HG03159 (cell line): ENCODE measurements around the gene MYL7.
"Not testable (repeated sequence)": the region's sequence is repeated elsewhere in the genome, so short reads cannot be mapped to it uniquely, and the experiment has no call there.

ENCODE experiments used
- ATAC-seq: cut with Tn5 transposase; IDR thresholded peaks from one replicate; pipeline ENCODE4 v1.9.1; 2021; ENCODE audit warnings: mild to moderate bottlenecking, moderate library complexity; ENCODE audit not compliant: unreplicated experiment

MYL7 gene, protein sequence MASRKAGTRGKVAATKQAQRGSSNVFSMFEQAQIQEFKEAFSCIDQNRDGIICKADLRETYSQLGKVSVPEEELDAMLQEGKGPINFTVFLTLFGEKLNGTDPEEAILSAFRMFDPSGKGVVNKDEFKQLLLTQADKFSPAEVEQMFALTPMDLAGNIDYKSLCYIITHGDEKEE

GRCh38 chr7:44141221-44141850 lies at the start of gene MYL7:
MYL7 (minus strand) TSS chr7:44141332; CDS start chr7:44141305, 27 bp downstream.
- ATAC-seq, result no peak

DNA sequence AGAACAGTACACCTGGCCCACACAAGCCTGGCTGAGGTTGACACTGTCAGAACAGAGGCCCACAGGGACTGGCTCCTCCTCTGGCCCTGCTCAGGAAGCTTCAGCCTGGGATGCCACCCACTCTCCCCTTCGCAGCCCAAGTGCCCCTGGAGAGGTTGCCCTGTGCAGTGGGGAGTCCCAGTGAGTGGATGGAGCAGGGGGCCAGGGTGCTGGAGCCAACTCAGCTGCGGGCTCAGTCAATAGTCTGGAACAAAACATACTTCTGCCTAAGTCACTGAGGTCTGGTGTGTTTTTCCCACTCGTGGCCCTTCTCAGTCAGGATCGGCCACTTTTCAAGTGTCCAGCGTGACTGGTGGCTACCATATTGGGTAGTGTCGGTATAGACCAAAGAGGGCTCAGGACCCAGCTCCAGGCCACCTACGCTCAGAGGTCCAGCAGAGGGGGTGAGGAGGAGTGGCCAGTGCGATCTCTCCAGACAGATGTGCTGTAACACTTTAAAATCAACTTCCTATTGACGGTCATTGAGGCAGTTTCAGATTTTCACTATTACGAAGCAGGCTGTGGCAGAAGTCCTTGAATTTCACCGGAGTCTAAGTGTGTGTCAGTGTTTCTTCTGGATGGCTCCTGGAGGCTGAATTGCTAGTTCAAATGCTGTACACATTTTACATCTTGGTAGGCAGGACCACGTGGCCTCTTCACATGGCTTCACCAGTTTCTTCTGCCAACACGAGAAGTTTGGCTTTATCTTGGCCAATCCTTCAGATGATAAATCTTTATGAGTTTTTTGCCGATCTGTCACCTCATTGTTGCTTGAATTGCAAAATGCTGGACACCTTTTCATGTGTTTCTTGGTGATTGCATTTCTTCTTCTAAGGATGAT lies 49.1 kb upstream of the MYL7 start:
- no peak for ATAC-seq

GRCh38 chr7:44189286-44189992 lies 48.3 kb upstream of the MYL7 start, which contains the start of gene GCK:
GCK (minus strand) TSS chr7:44189439; CDS start chr7:44188953, 486 bp downstream.
- no peak for ATAC-seq

DNA sequence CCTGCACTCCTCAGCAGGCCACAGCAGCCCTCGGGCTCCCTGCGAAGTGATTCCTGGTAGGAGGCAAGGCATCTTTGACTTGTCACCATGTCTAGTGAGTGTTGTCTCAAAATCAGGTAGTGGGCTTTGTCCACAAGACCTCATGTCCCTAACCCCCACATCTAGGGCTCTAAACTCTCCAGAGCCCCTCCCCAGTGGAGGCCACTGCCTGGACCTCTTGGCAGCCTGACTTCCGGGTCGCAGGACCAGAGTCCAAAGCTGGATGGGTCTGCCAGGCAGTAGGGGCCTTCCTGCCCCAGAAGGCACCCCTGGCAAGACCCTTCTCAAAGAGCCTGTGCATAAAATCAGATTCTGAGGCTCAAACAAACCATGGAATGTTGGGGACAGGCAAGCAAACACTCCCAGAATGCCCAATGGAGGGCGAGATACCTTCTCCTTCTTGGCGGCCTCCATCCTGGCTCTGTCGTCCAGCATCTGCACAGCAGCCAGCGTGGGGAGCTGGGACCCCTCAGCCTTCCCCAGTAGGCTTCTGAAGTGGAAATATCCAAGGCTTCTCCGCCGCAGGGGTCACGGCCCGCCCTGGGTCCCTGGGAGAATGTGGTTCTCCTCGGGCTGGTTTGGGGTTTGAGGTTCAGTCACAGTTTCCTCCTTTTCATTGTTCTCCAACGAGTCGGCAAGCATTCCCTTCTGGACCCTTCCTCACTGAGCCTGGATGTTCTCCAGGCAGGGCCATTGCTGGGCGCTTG lies 47.5 kb upstream of the MYL7 start:
- ATAC-seq, result no peak

- no peak for ATAC-seq
Observed at GRCh38 chr7:44187636-44188416, 46.7 kb upstream of the MYL7 start.

DNA sequence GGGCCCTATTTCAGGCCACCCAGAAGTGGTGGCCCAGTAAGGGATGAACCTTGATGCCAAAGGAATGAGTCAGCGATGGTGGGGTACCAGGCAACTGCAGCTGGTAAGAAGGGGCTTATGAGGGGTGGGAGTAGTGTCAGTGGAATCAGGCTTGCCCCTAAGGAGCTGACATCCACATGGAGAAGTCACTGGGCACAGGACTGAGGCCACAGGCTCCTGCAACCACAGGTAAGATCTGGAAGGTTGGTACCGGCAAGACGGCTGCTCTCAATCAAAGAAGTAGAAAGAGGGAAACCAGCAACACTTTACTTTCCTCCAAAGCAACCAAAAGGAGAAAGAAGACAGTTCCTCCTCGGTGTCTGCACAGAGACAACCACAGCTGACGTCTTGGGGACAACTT lies 45.6 kb upstream of the MYL7 start:
- ATAC-seq, result no peak

- no peak for ATAC-seq
Observed at GRCh38 chr7:44185729-44186128, 44.6 kb upstream of the MYL7 start.

DNA sequence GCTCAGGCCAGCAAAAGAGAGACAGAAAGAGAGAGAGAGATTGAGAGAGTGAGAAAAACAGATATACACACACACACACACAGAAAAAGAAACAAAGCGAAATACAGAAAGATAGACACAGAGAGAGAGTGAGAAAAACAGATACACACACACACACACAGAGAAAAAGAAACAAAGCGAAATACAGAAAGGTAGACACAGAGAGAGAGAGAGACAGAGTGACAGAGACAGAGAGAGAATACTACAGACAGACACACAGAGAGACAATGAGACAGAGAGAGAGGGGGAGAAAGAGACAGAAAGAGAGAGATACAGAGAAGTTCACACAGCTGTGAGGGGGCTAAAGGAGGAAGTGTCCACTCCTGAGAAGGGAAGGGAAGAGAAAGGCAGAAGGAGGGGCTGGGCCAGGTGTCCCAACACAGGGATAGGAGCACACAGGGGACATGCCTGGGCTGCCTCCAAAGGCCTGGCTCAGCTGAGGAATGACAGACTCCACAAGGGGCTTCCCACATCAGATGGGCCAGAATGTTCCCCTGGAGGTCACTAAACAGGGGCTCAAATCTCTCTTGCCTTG lies 43.8 kb upstream of the MYL7 start:
- no peak for ATAC-seq

DNA sequence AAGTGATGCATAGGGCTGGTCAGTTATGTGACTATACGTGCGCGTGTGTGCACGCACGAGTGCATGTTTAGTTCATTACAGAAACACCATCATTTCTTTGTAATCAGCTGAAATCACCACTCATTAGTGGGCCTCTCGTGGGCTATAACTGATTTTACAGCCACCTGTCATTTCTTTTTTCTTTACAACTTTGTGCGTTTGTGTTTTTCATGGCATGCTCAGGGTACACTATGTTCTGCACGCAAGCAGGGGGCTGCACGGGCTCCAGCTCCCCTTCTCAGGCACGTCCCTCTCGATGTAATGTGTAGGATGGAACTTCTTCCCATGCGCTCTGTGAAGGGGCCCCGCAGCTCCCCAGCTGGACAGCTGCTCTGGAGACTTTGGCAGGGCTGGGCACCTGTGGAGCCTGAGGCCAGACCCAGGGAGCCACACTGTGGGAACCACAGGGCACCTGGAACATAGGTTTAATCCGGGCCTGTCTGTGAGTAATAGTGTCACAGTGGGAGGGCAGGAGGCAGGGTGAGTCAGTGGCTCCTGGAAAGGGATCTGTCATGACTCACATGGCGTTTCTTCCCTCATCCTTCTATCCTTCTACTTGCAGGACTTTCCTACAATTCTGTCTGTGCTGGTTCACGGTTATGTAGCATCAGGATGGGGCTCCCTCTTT lies 43.2 kb upstream of the MYL7 start:
- ATAC-seq, result no peak

DNA sequence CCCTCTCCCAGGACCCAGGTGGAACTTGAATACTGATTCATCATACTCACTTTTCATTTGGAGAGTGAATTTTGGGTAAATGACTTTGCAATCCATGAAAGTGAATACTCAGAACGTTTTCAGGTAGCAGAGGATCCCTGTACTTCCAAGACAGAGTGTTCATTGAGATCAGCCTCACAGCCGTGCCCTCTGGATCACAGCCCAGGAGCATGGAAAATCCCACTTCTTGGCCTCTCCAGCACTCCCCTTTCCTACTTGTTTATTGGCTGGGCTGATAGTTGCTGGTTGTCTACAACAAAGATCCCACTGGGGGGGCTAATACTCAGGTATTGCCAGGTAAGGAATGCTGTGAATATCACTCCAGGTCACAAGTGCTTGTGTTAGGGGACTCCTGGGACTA lies 42.3 kb upstream of the MYL7 start:
- ATAC-seq, result no peak

DNA sequence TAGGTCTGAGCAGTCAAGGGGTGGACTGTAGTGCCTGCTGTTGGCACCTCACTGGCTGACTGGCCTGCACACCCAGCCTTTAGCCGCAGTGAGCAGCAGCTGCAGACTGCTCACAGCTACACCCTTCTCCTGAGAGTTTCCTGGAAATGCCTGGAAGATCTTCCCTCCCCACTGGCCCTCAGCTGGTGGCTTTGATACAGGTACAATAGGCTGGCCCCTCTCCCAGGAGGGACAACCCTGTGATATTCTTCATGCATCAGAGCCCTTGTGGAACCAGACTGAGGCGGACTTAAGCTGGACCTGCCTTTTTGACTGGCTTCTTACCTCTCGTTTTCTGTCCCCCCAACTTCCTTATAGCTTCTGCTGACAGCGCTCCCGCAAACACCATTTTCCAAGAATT lies 41.7 kb upstream of the MYL7 start:
- ATAC-seq, result no peak

DNA sequence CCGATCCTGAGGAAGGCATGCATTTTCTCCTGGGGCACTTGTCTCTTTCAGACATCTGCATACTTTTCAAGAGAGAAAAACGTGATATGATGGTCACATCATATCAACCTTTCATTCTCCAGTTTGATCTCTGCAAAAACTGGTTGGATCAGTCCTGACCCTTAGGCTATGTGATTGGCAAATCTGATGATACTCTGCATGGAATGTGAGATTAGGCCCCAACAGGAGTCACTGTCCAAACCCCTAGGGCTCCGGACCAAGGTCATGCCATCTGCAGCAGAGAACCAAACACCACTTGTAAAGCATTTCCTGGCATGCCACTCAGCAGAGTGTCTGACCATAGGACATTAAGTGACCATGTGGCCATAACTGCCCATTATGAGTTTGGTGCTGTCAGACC lies 39.5 kb upstream of the MYL7 start:
- no peak for ATAC-seq

DNA sequence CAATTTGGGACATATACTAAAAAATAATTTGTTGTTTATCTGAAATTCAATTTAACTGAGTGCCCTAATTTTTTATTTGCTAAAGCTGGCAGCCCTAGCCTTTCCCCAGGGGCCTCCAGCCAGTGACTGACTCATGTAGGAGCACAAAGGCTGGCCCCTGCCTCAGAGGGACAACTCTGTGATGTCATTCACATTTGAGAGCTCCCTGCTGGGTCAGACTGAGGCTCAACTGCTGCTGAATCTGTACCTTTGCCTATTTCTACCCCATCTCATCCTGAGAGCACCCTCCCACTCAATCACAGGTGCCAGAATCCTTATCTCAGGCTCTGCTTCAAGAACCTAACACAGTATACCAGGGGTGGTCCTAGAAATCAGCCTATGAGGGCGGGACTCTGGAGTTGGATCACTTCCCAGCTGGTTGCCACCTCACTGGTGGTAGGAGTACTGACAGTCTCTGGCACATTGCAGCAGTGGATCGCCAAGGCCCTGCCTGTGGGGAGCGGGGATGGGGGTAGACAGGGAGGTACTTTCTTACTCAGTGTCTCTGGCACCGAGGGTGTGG lies 36.5 kb upstream of the MYL7 start:
- no peak for ATAC-seq

GRCh38 chr7:44176486-44176885 lies 35.4 kb upstream of the MYL7 start:
- no peak for ATAC-seq

- ATAC-seq, result no peak
Observed at GRCh38 chr7:44175730-44176129, 34.6 kb upstream of the MYL7 start.

DNA sequence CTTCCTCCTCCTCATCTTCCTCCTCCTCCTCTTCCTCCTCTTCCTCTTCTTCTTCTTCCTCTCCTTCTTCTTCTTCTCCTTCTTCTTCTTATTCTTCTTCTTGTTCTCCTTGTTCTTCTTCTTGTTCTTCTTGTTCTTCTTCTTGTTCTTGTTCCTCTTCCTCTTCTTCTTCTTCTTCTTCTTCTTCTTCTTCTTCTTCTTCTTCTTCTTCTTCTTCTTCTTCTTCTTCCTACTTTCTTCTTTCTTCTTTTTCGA lies 33.5 kb upstream of the MYL7 start:
- not testable (repeated sequence) for ATAC-seq

GRCh38 chr7:44173911-44174693 lies 33.0 kb upstream of the MYL7 start:
- no peak for ATAC-seq

GRCh38 chr7:44172803-44173424 lies 31.8 kb upstream of the MYL7 start:
- no peak for ATAC-seq
